HEK293T (cell line): ENCODE measurements around the gene OXER1.

ENCODE experiments used
- ARNT ChIP-seq: fragments of 450-650 bp; IDR thresholded peaks from 2 replicates; pipeline ENCODE4 v1.6.1; 2017; ENCODE audit warnings: mild to moderate bottlenecking
- CTBP1 ChIP-seq: fragments of 450-650 bp; IDR thresholded peaks from 2 replicates; pipeline ENCODE4 v1.6.1; 2016; ENCODE audit warnings: borderline replicate concordance
- FOXA1 ChIP-seq: fragments of 450-650 bp; IDR thresholded peaks from 2 replicates; pipeline ENCODE4 v1.6.1; 2016; ENCODE audit warnings: mild to moderate bottlenecking
- FOXM1 ChIP-seq: fragments of 450-650 bp; IDR thresholded peaks from 2 replicates; pipeline ENCODE4 v1.6.1; 2017; ENCODE audit warnings: mild to moderate bottlenecking, borderline replicate concordance
- HDGF ChIP-seq: fragments of 450-650 bp; IDR thresholded peaks from 2 replicates; pipeline ENCODE4 v1.6.1; 2017; ENCODE audit warnings: antibody characterized with exemption, borderline replicate concordance
- L3MBTL2 ChIP-seq: fragments of 450-650 bp; conservative IDR thresholded peaks from 2 replicates; pipeline ENCODE4 v1.6.1; 2016; ENCODE audit warnings: mild to moderate bottlenecking
- SP1 ChIP-seq: fragments of 450-650 bp; IDR thresholded peaks from 2 replicates; pipeline ENCODE4 v1.6.1; 2017
- TARDBP ChIP-seq: fragments of 450-650 bp; IDR thresholded peaks from 2 replicates; pipeline ENCODE4 v1.6.1; 2016
- ZNF384 ChIP-seq: fragments of 450-650 bp; IDR thresholded peaks from 2 replicates; pipeline ENCODE4 v1.6.1; 2016

GRCh38 chr2:42762823-42763804 is 821 bp downstream of the OXER1 start:
- no peak for TF ChIP-seq FOXA1
- TF ChIP-seq FOXM1, result no peak
- no peak for TF ChIP-seq HDGF
- TF ChIP-seq SP1, result no peak
- TF ChIP-seq L3MBTL2, result no peak
- TF ChIP-seq ARNT, result no peak
- TF ChIP-seq TARDBP, result no peak
- TF ChIP-seq ZNF384, result no peak
- TF ChIP-seq CTBP1, result no peak
